ENCODE results near the gene SPRR2D.

The SPRR2D gene

GRCh38 chr1:153001382-153001781 lies 39.5 kb downstream of the SPRR2D start, which contains the start of gene SPRR3:
Gene SPRR3, plus strand, starts transcription at chr1:153001749. Its CDS starts 1,272 bp downstream, at chr1:153003021.
- DNase-seq (ENCODE audit: low read depth) = no peak
- no peak for TF ChIP-seq CTCF (conservative IDR thresholded peaks at IDR 0.05; ENCODE audit: low read length)
- H3K4me3 ChIP-seq (ENCODE audit: low read length) = no peak within 1 kb of the TSS

GRCh38 chr1:153000294-153000693 lies 40.6 kb downstream of the SPRR2D start:
- DNase-seq (ENCODE audit: low read depth) = no peak
- H3K4me3 ChIP-seq (ENCODE audit: low read length) = no peak overlapping the region
- no peak for TF ChIP-seq CTCF (conservative IDR thresholded peaks at IDR 0.05; ENCODE audit: low read length)

GRCh38 chr1:152999818-153000217 lies 41.1 kb downstream of the SPRR2D start:
- H3K4me3 ChIP-seq (ENCODE audit: low read length) = no peak overlapping the region
- no peak for TF ChIP-seq CTCF (conservative IDR thresholded peaks at IDR 0.05; ENCODE audit: low read length)
- DNase-seq (ENCODE audit: low read depth) = no peak

GRCh38 chr1:152998476-152998875 lies 42.4 kb downstream of the SPRR2D start:
- TF ChIP-seq CTCF (conservative IDR thresholded peaks at IDR 0.05; ENCODE audit: low read length) = no peak
- H3K4me3 ChIP-seq (ENCODE audit: low read length) = no peak overlapping the region
- no peak for DNase-seq (ENCODE audit: low read depth)

GRCh38 chr1:152997901-152998300 lies 43.0 kb downstream of the SPRR2D start:
- no peak overlapping the region for H3K4me3 ChIP-seq (ENCODE audit: low read length)
- DNase-seq (ENCODE audit: low read depth) = no peak
- no peak for TF ChIP-seq CTCF (conservative IDR thresholded peaks at IDR 0.05; ENCODE audit: low read length)

GRCh38 chr1:152996633-152997400 lies 44.1 kb downstream of the SPRR2D start:
- no peak for DNase-seq (ENCODE audit: low read depth)
- no peak for TF ChIP-seq CTCF (conservative IDR thresholded peaks at IDR 0.05; ENCODE audit: low read length)
- H3K4me3 ChIP-seq (ENCODE audit: low read length) = no peak overlapping the region

- no peak for DNase-seq (ENCODE audit: low read depth)
- TF ChIP-seq CTCF (conservative IDR thresholded peaks at IDR 0.05; ENCODE audit: low read length) = no peak
- H3K4me3 ChIP-seq (ENCODE audit: low read length) = no peak overlapping the region
Measured at GRCh38 chr1:152995842-152996241, 45.1 kb downstream of the SPRR2D start.

All from AG10803 (cell line).